ENCODE measurements around the gene WDCP.

Gene WDCP

DNA sequence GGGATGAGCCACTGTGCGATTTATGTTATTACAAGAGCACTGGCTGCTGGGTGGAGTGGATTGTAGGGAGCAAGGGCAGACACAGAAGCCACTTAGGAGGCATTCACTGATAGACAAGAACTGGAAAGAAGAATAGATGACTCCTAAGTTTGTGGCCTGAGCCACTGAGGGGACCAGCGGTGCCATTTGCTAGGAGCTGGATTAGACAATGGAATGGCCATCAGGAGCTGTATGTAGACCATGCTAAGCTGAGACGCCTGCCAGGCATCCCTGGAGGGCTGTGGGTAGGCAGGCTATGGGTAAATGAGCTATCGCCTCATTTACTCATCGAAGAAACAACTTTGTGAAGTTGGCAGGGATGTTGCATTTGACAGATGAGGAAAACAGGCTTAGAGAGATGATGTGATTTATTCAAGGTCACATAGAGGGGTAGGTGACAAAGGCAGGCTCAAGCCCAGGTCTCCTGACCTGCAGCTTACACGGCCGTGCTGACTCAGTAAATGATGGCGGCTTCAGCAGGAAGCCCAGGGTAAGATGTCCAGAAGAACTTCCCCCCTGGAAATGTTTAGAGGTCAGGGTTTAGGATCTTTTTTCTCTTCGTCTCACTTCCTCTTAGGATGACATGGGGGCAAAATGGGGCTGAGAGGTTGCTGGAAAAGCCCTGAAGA is 34.5 kb downstream of the WDCP start:
- no peak for ATAC-seq

DNA sequence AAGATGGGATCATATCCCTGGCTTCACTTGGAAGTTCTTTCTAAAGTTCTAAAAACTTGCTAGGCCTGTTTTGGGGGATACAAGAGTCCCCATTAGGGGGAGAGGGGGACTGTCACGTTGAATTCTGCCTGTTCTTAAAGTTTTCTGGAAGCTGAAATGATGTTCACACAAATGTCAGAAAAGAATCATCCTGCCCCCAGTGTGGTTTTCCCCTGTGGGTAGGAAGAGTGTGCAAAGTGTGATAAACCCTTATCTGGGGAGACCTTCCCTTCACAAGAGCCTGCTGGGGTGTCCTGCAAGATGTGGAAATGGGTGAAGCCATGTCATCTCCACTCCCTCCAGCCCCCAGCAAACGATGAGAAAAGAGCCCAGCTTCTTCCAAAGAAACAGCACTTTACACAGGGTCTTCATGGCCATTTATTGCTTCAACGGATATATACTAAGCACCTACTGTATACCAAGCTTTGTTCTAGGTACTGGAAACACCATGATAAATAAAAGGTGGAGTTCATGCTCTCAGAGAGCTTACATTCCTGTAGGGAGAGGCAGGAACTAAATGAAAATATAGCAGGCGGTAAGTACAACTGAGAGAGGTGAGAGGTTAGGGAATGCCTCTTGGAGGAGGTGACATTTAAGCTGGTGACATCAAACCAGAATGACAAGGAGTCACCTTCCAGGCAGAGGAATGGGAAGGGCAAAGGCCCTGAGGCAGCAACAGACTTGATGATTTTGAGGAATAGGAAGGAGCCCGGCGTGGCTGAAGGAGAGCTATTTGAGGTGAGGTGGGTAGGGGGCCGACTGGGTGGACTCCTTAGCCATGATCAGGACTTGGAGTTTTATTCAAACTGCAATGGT is 35.7 kb downstream of the WDCP start:
- TF ChIP-seq ZNF565 (CRISPR knock-in tag; conservative IDR thresholded peaks at IDR 0.05; ENCODE audit: low read depth): no peak
- no peak for TF ChIP-seq CREB5 (CRISPR knock-in tag; IDR thresholded peaks at IDR 0.05; ENCODE audit: low read depth)
- no peak for TF ChIP-seq ZC3H10 (CRISPR knock-in tag; IDR thresholded peaks at IDR 0.05)
- no peak for TF ChIP-seq CSDC2 (CRISPR knock-in tag; IDR thresholded peaks at IDR 0.05)
- no peak for TF ChIP-seq TCF4 (CRISPR knock-in tag; IDR thresholded peaks at IDR 0.05; ENCODE audit: borderline replicate concordance)
- TF ChIP-seq ARNTL (CRISPR knock-in tag; IDR thresholded peaks at IDR 0.05; ENCODE audit: borderline replicate concordance, low read depth): no peak
- no peak for TF ChIP-seq TOX (CRISPR knock-in tag; IDR thresholded peaks at IDR 0.05; ENCODE audit: borderline replicate concordance)
- no peak for TF ChIP-seq CSRNP3 (CRISPR knock-in tag; IDR thresholded peaks at IDR 0.05)
- no peak for TF ChIP-seq RARB (CRISPR knock-in tag; IDR thresholded peaks at IDR 0.05)
- TF ChIP-seq ZFP30 (CRISPR knock-in tag; IDR thresholded peaks at IDR 0.05): no peak
- TF ChIP-seq, protein P1, sequence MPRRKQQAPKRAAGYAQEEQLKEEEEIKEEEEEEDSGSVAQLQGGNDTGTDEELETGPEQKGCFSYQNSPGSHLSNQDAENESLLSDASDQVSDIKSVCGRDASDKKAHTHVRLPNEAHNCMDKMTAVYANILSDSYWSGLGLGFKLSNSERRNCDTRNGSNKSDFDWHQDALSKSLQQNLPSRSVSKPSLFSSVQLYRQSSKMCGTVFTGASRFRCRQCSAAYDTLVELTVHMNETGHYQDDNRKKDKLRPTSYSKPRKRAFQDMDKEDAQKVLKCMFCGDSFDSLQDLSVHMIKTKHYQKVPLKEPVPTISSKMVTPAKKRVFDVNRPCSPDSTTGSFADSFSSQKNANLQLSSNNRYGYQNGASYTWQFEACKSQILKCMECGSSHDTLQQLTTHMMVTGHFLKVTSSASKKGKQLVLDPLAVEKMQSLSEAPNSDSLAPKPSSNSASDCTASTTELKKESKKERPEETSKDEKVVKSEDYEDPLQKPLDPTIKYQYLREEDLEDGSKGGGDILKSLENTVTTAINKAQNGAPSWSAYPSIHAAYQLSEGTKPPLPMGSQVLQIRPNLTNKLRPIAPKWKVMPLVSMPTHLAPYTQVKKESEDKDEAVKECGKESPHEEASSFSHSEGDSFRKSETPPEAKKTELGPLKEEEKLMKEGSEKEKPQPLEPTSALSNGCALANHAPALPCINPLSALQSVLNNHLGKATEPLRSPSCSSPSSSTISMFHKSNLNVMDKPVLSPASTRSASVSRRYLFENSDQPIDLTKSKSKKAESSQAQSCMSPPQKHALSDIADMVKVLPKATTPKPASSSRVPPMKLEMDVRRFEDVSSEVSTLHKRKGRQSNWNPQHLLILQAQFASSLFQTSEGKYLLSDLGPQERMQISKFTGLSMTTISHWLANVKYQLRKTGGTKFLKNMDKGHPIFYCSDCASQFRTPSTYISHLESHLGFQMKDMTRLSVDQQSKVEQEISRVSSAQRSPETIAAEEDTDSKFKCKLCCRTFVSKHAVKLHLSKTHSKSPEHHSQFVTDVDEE (CRISPR knock-in tag; IDR thresholded peaks at IDR 0.05): no peak
- TF ChIP-seq ISL1 (CRISPR knock-in tag; IDR thresholded peaks at IDR 0.05): no peak
- no peak for TF ChIP-seq ZNF70 (CRISPR knock-in tag; IDR thresholded peaks at IDR 0.05)
- TF ChIP-seq ESRRG (CRISPR knock-in tag; IDR thresholded peaks at IDR 0.05): no peak
- TF ChIP-seq, protein P2, sequence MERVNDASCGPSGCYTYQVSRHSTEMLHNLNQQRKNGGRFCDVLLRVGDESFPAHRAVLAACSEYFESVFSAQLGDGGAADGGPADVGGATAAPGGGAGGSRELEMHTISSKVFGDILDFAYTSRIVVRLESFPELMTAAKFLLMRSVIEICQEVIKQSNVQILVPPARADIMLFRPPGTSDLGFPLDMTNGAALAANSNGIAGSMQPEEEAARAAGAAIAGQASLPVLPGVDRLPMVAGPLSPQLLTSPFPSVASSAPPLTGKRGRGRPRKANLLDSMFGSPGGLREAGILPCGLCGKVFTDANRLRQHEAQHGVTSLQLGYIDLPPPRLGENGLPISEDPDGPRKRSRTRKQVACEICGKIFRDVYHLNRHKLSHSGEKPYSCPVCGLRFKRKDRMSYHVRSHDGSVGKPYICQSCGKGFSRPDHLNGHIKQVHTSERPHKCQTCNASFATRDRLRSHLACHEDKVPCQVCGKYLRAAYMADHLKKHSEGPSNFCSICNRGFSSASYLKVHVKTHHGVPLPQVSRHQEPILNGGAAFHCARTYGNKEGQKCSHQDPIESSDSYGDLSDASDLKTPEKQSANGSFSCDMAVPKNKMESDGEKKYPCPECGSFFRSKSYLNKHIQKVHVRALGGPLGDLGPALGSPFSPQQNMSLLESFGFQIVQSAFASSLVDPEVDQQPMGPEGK (CRISPR knock-in tag; IDR thresholded peaks at IDR 0.05; ENCODE audit: borderline replicate concordance): no peak
- no peak for ATAC-seq

More for the DNA sequence above, 34.5 kb downstream of the WDCP start:
- TF ChIP-seq CSRNP3 (CRISPR knock-in tag; IDR thresholded peaks at IDR 0.05): no peak
- no peak for TF ChIP-seq OSR1 (CRISPR knock-in tag; IDR thresholded peaks at IDR 0.05)
- TF ChIP-seq ZNF8 (CRISPR knock-in tag; IDR thresholded peaks at IDR 0.05): no peak
- TF ChIP-seq, protein P1 (CRISPR knock-in tag; IDR thresholded peaks at IDR 0.05): no peak
- no peak for TF ChIP-seq TOX (CRISPR knock-in tag; IDR thresholded peaks at IDR 0.05; ENCODE audit: borderline replicate concordance)
- no peak for TF ChIP-seq ESRRG (CRISPR knock-in tag; IDR thresholded peaks at IDR 0.05)
- TF ChIP-seq ZNF70 (CRISPR knock-in tag; IDR thresholded peaks at IDR 0.05): no peak
